Non-pigmented ciliary epithelial cell (primary cell): ENCODE measurements around the gene VSTM2B.

Experiments used
- DNase-seq: peaks from one replicate; pipeline ENCODE4 v3.0.0-alpha.2; 2010; ENCODE audit warnings: low read depth

VSTM2B gene

DNA sequence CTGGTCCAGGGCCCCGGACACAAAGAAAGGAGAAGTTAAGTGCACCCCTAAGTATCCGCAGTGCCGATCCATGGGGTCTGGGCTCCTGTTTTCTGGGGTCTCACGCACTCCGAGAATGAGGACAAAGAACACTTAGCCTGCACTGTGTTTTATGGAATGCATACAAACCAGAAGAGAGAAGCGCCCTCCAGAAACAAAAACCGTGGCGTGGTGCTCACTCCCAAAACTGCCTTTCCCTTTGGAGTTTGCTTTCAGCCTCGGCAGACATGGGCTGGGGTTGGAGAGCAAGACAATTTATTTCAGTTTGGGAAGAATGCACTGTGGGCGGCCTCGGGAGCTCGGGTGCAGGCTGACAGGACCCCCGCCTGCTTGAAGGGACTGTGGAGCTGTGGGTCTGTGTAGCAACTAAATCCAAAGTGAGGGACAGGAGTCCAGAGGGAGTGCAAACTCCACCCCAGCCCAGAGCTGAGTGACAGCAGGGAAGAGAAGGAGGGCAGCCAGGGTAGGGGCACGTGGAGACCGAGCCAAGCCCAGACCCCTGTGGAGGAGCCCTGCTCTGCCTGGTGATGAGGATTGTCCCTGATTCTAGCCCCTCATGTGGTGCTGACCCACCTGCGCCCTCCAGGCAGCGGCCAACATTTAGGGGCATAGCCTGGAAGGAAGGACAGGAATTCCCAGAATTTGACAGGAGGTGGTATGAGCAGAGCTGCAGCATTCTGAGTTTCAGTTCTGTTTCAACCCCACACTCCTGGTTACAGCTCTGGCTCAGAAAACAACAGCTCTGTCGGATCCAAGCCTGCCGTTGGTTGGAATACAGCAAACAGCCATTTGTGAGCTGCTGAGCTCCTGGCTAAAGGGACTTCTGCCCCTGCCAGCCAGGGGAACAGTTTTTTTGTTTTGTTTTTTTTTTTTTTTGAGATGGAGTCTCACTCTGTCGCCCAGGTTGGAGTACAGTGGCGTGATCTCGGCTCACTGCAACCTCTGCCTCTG, 42.5 kb downstream of the VSTM2B start:
- DNase-seq = no peak

DNA sequence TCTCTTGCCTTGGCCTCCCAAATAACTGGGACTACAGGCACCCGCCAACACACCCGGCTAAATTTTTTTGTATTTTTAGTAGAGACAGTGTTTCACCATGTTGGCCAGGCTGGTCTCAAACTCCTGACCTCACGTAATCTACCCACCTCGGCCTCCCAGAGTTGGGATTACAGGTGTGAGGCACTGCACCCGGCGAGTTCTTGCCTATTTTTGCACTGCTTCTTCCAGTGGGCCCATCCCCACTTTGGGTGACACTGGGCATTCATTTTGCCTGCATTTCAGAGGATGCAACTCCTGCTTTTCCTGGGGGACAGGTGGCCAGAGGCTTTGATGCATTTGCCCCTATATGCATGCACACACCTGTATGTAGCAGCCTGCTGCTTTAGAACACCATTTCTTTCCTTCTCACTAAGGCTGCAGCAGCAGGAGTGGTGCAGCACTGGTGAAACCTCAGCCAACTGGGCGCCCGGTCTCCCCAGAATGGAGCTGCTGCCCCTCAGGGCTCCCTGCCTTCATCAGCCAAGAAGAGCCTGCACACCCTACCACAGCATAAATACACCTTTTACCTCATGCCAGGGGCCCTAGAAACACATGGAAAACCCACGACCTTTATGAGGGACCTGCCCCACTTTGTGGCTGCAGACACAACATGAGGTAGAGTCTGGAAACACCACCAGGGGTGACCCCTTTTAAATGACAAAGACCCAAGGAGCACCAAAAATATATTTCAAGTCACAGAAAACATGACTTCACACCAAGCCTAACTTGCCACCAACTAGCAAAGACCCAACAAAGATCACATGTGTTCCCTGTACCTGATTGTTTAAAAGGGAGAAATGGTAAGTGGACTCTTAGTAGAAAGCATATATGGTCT, 43.5 kb downstream of the VSTM2B start:
- no peak for DNase-seq

DNA sequence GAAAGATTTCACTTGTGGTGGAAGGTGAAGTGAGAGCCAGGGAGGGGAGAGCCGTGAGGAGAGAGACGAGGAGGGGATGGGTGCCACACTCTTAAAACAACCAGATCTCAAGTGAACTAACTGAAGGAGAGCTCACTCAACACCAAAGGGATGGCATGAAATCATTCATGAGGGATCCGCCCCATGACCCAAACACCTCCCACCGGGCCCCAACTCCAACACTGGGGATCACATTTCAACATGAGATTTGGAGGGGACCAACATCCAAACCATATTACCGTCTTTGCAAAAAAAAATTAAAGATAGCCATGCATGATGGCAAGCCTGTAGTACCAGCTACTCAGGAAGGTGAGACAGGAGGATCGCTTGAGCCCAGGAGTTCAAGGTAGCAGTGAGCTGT, 45.4 kb downstream of the VSTM2B start:
- no peak for DNase-seq

DNA sequence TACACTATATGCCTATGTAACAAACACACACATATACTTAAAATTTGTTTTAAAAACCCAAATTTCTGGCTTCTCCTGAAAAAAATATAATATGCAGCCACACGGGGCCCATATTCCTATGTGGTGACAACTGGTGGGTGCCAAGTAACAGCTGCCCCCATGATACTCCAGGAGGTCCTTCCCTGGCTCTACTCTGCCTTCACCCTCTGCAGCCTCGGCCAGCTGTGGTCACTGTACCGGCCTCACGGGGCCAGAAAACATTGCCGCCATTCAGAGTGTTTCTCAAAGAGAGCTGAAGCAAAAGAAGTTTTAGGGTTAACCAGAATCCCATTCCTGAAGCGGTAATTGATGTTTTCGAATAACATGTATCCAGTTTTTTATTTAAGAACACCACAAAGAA, 47.7 kb downstream of the VSTM2B start:
- no peak for DNase-seq

DNA sequence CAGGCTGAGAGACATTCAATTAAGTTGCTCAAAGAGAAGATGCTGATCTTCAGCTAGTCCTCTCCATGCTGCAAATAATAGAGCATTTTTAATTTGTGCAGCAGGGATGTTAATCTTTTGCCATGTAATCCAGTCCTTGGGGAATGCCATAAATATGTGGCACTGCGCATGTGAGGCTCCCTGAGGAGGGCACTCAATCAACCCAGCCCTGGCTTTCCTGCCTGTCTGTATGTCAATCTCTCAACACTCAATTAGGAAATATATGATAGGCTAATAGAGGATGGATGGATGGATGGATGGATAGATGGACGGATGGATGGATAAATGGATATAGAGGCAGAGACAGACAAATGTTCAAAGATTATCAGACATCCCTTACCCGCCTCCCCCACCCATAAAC, 48.7 kb downstream of the VSTM2B start:
- DNase-seq = no peak

DNA sequence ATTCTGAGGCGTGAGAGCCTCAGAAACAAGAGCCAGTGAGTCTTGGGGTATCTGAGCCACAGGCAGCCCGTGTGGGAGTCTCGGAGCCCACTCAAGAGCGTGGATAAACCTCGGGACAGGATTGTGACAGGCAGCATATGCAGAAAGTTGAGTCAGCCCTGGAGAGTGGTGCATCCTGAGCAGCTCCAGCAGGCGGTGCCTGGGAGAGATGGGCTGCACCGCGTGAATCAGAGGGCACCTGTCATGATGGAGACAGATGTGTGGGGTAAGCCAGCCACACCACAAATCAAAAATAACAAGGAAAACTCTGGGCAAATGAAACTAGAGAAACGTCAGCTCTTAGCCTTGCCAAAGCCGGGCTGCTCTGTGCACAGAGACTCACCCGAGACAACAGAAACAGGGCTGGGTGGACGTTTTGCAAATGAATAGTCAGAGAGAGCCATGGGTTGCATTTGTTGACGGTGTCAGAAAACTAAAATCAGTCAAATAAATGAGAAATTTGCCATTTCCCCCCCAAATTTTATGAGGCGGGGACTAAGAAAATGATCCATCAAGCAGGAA, 50.3 kb downstream of the VSTM2B start:
- DNase-seq = no peak

DNA sequence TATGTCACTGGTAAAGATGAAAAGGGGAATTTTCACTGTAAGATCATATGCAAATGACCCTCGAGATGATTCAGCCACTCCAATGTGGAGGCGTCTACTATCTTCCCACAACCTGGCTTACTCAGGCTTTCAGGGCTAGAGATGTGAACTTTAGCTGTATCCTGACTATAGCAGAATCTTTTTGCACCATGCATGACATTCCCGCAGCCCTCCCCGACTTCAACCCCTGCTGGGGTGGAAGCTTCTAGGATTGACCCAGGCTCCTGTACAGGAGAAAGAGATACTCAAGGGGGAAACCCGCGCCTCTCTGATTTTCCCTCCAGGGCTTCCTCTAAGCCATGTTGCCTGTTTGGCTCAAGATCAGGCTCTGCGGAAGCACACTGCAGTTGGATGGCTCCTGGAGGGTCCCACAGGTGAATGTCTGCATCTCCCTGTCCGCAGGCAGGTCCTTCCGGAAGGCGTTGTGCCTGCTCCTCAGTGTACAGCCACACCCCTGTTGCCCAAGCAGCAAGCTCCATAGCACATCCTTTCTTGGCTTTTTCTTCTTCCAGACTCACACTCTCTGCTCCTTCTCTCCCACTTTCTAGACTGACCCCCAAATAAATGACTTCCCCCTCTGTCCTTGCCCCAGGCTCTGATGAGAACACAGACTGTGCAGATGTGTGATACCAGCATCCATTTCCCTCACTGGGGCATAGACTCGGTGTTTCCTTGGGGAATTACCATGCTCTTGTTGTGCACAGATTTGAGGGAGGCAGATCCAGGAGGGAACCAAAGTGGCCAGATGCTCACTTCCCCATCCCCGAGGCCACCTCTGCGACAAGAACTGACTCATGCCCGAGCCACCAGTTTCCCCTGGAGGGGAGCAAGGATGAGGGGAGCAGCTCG, 51.2 kb downstream of the VSTM2B start:
- no peak for DNase-seq

DNA sequence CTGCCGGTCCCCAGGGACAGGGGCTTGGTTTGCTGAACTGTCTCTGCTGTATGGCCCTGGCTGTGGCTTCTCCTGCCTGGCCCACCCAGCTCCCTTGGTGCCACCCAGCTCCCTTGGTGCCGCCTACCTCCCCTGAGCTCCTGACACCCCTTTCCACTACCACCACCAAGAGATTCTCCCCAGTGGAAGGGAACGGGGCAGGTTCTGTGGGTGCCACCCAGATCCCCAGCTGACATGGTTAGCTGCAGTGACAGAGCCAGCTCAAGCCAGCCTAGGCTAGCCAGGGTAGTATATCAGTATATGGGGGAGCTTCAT, 51.8 kb downstream of the VSTM2B start:
- DNase-seq = no peak

DNA sequence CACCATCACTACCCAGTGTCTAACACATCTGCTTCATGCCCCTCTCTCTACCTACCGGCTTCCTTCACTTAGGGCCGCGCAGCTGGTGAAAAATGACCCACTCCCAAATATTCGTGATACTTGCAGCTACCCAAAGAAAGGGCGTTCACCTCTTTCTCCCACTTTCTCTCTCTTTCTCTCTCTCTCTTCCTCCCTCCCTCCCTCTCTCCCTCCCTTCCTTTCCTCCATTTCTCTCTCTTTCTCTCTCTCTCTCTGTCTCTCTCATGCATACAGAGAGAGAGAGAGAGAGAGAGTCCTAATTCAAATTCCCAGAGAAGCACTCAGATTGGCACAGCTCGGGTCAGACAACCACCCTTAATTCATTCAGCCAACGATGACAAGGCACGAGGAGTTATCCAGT, 52.6 kb downstream of the VSTM2B start:
- DNase-seq = no peak

DNA sequence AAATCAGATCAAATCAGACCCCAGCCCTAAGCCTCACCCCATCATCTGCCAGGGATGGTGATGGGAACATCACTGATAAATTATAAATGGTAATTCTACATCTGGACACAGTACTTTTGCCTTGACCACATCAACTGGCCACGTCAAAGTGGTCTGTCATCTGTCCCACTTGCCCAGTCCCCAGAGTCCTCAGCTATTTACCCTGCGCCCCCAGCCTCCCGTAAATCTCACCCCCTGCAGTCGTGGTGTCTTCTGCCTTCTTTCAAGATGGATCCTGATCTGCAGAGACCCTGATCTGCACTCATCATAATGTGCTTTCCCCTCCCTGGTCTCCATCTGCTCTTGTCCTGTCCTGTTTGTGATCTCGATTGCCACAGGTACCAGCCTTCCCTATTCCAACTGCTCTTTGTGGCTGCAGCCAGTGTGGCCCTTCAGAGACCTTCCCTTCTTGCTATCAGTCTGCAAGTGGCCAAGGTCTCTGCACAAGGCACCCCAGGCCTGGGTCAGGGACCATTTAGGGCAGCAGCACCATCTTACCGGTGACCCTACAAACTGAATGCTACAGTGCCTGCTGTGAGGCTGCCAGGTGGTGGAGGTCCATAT, 53.6 kb downstream of the VSTM2B start:
- no peak for DNase-seq

DNA sequence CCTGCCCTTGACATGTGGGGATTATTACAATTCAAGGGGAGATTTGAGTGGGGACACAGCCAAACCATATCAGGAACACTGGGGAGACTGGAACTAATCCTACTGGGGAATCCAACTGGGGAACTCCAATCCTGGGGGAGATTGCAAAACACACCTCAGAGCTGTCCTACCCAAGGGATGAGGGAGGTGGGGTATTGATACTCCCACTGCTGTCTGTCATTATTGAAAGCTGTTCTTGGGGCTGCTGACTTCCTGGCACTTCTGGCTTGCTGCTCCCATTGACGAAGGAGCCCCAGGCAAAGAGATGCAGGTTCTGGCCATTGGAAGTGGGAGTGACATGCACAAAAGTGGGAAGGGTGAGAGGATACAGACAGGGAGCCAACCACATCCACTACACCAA, 55.6 kb downstream of the VSTM2B start:
- no peak for DNase-seq

DNA sequence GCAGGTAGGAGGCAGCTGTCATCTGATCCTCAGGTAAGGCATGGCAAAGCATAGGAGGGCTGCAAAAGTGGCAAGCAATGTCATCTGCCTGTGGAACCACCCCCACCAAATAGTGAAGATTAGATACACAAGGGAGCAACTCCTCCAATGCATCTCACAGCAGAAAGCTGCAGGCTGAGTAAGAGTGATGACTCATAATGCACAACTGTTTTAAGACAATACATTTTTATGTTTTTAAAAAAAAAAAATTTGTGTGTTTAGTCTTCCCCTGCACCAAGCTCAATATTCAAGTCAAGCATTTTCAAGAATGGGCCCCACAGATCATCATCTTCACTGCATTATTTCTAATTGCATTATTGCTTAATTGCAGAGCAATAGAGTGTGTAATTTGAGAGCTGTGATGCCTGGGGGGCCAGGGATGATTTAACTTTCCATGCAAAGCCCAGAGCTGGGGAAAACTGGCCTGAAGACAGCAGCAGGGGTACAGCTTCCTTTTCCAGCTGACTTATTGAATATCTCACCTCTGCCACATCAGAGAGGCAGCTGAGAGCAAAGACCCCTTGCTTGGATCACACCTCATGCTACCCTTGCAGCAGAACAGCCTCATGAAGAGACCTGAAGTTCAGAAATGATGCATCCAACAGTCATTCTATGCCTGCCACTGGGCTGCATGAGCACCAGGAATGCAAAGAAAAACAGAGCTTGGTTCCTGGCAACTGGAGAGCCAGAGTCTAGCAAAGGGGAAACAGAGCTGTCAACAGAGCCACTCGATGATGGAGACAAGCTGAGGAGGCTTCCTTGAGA, 57.6 kb downstream of the VSTM2B start:
- DNase-seq = no peak

DNA sequence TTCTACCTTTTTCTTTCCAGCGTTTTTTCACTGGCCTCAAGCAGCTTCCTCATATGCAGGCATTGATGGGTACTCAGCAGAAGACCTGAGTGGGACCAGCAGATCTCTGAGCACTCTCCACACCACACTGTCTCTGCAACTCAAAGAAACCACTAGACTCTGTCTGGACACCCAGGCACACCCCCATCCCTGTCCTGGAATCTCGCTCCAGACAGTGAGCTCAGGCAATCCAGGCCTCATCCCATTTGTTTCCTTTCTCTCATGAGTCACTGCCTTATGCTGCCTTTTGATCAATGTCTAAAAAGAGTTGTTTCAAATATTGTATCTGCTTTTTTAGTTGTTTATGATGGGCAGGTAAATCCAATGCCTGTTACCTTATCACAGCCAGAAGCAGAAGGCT, 60.6 kb downstream of the VSTM2B start:
- no peak for DNase-seq

DNA sequence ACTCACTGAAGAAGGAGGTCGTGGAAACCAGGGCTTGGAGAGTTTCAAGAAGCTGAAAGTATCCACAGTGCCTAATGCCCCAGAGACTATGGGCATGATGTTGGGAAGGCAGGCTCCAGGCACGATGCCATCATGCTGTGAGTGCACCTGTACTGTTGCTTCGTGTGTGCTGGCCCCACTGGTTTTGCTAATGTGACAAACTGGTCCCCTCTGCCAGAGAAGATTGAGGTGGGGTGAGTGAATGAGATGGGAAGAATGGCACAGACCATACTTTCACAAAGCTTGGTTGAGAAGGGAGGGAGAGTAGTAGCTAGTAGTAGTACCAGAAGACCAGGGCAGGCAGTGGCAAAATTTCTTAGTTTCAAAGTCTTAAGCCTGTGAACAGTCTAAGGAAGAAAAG, 61.3 kb downstream of the VSTM2B start:
- DNase-seq = no peak

DNA sequence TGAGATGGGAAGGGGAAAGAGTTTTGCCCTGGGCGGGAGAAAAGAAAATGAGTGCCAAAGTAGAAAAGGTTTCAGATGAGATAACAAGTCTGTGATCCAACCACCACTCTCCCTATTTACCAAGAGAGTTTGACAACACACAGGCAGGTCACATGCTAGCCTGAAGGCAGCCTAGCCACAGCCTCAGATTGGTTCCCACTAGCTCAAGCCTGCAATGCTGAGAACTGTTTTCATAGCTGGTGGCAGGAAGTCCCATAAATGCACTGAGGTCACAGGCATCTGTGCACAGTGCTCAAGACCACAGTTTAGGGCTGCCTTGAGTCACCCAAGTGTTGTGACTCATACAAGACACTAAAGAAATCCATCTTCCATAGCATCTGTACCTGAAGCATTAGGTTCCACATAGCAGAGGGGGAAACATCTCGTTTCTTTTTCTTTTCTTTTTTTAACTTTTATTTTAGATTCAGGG, 61.8 kb downstream of the VSTM2B start:
- no peak for DNase-seq

DNA sequence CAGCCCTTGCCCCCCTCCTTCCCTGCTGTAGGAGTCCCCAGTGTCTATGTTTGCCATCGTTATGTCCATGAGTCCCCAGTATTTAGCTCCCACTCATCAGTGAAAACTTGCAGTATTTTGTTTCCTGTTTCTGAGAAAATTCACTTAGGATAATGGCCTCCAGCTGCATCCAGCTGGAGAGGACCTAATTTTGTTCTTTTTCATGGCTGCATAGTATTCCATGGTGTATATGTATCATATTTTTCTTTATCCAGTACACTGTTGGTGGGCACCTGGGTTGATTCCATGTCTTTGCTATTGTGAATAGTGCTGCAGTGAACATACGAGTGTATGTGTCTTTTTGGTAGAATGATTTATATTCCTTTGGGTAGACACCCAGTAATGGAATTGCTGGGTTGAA, 62.3 kb downstream of the VSTM2B start:
- no peak for DNase-seq

DNA sequence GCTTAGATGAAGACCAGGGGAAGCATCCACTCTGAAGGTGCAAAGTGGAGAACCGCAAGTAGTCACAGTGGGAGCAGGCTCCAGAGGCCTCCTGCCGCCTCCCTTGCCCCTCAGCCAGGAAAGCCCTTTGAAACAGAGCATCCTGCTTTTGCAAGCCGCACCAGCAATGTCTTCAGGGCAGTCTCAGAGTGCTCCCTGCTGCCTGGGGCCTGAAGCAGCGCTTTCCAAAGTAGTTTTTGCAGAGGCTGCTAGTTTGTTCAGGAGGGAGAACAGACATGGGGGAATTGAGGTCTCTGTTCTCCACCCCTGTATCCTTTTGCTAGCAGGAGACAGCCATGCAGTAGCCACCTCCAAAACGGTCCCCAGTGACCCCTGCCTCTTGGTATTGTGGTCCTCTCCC, 64.5 kb downstream of the VSTM2B start:
- no peak for DNase-seq

DNA sequence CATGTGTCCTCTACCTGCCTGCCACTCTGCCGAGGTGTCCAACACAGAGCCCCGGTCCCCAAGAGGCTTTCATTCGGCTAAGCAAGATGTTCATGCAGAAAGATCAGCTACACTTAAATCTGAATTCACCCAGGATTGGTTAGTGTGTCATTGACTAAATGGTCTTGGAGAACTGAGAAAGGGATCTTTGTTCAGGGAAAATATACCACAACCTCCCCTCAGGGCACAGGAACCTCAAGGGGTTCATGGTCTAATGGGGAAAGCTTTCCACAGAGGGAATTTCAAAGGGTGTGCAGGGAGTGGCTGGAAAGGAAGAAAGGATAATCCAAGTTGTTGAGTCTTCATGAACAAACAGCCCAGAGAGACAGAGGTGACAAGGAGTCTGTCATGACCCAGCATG, 65.9 kb downstream of the VSTM2B start:
- DNase-seq = no peak

DNA sequence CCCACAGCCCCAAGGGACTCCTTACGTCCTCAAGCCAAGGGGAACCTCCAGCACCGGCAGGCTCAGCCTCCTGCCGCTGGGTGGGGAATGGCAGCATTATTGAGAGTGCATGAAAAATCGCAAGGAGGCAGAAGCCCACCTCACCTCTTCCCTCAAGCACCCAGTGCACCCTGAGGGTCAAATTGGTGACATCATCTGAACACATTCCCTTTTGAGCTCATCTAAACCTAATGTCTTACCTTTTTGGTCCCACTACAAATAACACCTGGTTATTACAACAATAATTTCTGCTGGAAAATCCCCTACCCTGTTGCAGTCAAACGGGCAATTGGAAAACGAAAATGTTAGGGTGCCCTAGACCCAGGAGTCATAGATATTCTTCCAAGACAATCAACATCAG, 68.1 kb downstream of the VSTM2B start:
- DNase-seq = no peak

DNA sequence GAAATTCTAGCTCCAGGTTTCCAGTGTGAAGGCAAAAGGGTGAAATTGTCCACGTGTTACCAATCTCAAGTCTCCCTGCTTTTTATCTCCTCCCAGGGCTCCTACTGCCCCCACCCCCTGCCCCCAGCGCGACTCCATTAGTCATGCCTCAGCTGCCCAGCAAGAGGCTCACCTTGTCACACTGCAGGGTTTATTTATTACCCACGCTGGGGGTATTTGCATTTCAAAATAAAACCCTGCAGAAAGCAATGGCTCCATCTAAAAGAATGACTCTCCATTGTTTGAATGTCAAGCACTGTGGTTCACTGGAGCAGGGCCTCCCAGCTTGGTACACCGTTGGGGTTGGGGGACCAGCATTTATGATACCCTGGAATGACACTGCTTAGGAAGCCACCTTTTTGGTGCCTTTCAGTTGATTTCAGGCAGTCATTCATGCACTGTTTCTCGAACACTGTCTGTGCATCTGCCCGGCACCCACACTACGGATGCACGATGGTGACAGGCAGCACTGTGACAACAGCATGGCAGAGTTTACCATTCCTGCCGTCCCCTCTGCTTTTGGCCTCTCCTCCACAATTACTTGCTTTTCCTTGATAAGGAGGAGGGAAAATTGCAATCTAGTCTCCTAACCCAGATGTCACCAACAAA, 70.4 kb downstream of the VSTM2B start:
- no peak for DNase-seq
